COLO668 (cell line): ENCODE data around the gene IRAK1.

Experiments used
- DNase-seq: peaks from one replicate; lab custom pipeline; 2025; ENCODE audit not compliant: unreplicated experiment; lab: John Stamatoyannopoulos, UW

IRAK1 gene

GRCh38 chrX:154043003-154043763 lies 23.5 kb upstream of the IRAK1 start:
- no peak for DNase-seq

DNA sequence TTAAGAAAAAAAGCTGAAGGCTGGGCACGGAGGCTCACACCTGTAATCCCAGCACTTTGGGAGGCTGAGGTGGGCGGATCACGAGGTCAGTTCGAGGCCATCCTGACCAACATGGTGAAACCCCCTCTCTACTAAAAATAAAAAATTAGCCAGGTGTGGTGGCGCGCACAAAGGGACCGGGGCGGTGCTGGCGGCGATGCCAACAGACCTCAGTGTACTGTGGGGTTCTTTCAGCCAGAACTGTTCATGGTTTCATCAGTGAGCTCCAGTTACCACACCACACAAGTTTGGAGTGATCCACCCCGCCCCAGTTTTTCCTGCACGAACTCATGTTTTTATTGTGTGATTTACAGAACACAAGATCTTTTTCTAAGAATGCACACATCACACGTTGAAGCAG lies 21.2 kb upstream of the IRAK1 start:
- no peak for DNase-seq

- DNase-seq = no peak
Measured at GRCh38 chrX:154040307-154040756, 20.6 kb upstream of the IRAK1 start.

- DNase-seq = no peak
Measured at GRCh38 chrX:154039577-154039976, 19.9 kb upstream of the IRAK1 start.

- DNase-seq = no peak
Measured at GRCh38 chrX:154038656-154039055, 19.0 kb upstream of the IRAK1 start.

DNA sequence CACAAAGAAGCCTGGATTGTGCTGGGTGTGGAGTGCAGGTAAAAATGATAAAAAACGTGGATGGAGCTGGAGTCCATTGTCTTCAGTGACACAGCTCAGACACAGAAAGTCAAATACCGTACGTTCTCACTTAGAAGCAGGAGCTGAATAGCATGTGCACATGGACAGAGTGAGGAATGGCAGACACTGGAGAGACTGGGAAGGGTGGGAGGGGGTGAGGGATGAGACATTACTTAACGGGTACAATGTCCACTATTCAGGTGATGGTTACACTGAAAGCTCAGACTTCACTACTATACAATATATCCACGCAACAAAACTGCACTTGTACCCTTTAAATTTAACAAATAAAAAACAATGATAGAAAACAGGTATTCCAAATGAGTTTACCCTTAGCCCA lies 18.1 kb upstream of the IRAK1 start:
- no peak for DNase-seq

GRCh38 chrX:154036513-154036912 lies 16.8 kb upstream of the IRAK1 start:
- no peak for DNase-seq

DNA sequence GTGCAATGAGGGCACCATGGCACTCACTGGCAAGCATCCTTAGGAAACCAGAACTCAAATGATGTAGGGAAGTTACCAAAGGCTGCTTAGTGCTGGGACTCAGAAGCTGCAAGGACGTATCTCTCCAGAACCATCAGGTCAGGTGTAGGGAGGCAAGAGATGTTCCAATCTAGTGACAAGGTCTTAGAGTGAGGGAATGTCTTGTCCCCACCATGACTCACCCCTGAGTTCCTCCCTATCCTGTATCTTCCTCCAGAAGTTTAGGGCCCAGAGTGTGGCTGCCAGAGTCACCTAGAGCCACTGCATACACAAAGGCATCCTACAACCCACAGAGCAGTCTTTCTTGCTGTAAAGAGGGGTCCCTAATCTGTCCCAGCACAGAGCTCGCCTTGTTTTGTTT lies 14.1 kb upstream of the IRAK1 start:
- DNase-seq = no peak

GRCh38 chrX:154032653-154033052 lies 13.0 kb upstream of the IRAK1 start:
- DNase-seq = no peak

DNA sequence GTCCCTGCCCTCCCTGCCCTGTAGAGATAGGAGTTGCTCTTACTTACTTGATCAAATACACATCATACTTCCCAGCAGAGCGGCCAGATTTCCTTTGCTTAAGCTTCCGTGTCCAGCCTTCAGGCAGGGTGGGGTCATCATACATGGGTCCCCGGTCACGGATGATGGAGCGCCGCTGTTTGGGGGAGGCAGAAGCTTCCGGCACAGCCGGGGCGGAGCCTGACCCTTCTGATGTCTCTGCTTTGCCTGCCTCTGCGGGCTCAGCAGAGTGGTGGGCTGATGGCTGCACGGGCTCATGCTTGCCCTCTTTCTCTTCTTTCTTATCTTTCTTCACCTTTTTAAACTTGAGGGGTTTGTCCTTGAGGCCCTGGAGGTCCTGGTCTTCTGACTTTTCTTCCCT lies 12.5 kb upstream of the IRAK1 start:
- DNase-seq = no peak

DNA sequence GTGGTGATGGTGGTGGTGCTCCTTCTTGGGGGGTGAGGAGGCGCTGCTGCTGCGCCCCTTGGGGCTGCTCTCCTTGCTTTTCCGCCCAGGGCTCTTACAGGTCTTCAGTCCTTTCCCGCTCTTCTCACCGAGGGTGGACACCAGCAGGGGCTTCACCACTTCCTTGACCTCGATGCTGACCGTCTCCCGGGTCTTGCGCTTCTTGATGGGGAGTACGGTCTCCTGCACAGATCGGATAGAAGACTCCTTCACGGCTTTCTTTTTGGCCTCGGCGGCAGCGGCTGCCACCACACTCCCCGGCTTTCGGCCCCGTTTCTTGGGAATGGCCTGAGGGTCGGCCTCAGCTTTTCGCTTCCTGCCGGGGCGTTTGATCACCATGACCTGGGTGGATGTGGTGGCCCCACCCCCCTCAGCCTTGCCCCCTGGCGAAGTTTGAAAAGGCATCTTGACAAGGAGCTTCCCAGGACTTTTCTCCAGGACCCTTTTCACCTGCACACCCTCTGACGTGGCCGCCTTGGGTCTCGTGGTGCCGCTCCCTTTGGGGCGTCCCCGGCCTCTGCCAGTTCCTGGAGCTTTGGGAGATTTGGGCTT lies 11.1 kb upstream of the IRAK1 start:
- DNase-seq = no peak

DNA sequence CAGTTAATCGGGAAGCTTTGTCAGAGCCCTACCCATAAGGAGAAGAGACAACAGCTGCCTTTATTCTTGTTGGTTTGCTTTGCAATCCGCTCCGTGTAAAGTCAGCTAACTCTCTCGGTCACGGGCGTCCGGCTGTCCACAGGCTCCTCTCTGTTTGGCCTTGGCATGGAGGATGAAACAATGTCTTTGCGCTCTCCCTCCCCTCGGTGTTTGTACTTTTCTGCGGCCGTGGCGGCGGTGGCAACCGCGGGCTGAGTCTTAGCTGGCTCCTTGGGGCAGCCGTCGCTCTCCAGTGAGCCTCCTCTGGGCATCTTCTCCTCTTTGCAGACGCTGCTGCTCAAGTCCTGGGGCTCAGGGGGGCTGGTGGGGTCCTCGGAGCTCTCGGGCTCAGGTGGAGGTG lies 10.6 kb upstream of the IRAK1 start:
- no peak for DNase-seq

- DNase-seq = no peak
Measured at GRCh38 chrX:154029439-154029838, 9.7 kb upstream of the IRAK1 start.

- DNase-seq = no peak
Measured at GRCh38 chrX:154028502-154029184, 8.9 kb upstream of the IRAK1 start.

- no peak for DNase-seq
Measured at GRCh38 chrX:154027986-154028385, 8.3 kb upstream of the IRAK1 start.

DNA sequence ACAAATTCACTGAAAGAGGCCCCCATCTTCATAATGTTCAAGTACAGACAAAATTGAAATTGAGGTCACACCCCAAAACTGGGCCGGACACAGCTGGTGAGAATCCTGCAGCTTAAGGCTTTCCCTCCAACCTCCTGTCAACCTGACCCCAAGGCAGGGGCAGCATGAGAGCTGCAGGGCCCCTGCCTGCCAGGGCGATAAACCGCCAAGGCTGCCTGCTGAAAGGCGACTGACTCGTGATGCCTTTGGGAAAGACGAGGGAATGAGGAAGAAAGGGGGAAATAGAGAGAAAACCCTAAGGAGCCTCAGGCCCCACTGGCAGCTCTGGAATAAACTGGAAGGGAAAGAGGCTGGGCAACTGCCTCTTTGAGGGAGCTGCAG lies 7.3 kb upstream of the IRAK1 start:
- DNase-seq = no peak

DNA sequence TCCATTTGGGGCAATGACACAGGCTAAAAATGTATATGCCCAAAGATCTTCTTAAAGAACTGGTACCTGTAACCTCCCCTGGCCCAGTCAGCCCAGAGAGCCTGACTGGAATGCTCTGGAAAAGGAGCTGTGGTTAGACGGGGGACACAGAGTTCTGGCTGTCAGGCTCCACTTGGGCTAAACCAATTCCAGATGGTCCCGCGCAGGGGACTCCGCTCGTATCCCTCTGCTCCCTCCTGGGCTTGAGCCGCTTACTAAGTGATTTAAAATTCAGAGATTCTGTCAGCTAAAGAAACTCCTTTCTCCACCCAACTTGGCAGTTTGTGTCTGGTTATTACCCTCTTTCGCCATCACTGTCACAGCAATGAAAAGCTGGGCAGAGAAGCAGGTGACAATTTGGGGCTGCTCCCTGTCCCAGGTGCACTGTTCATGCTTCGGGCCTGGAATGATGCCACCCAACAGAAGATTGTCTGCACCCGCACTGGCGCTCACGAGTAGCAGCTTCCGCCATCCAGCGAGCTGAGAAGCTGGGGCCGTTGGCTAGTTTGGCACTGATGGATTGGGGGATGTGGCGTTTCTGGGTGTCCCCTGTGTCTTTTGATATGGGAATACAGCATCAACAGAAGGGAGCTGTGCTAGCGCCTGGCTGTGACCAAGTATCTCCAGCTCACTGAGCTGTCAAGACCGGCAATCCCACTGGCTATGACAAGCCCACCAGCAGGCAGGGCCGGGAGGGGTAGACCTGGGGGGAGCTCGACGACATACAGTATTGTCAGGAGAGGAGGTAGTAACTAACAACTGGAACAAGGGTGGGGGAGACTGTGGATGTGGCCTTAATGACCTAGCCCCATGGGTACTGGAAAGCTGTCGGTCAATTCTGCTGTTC lies 6.7 kb upstream of the IRAK1 start:
- no peak for DNase-seq

DNA sequence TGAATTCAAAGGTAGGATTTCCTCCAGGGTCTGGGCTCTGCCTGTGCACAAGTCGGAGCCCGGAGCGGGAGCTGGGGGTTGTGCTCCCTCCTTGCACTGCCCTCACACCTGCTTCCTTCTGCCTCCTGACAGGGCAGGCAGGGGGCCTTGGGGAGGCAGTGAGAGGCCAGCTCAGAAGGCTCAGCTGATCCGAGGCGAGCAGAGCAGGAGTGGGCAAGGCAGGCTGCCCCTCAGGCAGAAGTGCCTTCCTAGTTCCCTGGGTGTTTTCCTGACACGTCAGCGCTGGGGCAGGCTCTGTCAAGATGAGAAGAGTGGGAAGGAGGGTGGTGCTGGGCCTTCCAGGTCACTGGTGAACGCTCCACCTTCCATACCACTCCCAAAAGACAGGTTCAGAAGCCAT lies 5.5 kb upstream of the IRAK1 start:
- no peak for DNase-seq

DNA sequence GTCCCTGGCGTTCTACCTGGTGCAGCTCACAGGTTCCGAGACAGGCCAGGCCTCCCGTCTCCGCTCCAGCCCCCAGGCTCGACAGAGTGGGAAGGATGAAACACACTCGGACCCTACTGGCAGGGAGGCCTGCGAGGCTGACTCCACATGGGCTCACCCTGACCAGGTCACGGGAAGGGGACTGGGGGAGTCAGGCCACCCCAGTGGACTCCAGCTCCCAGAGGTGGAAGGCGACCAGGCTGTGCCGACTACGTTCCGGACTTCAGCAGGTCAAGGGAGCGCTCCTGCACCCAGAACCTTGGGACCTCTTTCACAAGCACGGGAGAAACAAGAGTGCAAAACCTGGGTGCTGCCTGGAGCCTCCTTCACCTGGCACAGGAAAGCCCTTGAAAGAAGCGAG lies 4.6 kb upstream of the IRAK1 start:
- no peak for DNase-seq

GRCh38 chrX:154023276-154024000 lies 3.7 kb upstream of the IRAK1 start:
- no peak for DNase-seq

DNA sequence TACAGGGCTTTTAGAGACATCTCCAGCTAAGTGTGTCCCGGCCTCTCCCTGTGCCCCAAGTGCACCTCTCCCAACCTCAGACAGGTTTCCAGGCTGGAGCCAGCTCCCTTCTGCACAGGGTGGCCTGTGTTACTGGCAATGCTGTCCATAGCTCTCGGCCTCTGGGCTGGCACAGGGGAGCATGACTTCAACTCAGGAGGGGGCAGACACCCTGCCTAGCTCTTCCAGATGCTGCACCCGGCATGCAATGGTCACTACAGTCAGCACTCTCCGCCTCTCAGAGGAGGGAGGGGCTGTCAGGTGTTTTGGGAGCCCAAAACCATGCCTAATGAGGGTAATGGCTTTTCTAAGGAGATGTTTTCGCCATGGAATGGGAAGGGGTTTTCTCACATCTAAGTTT lies 2.4 kb upstream of the IRAK1 start:
- DNase-seq = no peak
